Liver (tissue), 9 donors: ENCODE measurements around the gene PTAFR. TPM values are rescaled to one million over a fixed set of nuclear protein-coding genes. Genes with fewer than 3 reads are reported as not detected.

Source experiments
- DNase-seq: peaks from one replicate; pipeline ENCODE4 v3.0.0-alpha.2; 2017; ENCODE audit warnings: low spot score
- H3K27ac ChIP-seq, 2 donors: one replicate each; pipeline ENCODE4 v1.7.0; 2013; ENCODE audit warnings: inconsistent platforms in 2 of 2, low read length in 2 of 2, control low read depth in 1 of 2, low read depth in 1 of 2, mild to moderate bottlenecking in 1 of 2
- H3K27me3 ChIP-seq, 4 donors: one replicate each; pipeline versions ENCODE4 v1.6.1 to v1.7.0; 2013; ENCODE audit warnings: low read length in 3 of 4, inconsistent platforms in 1 of 4, mild to moderate bottlenecking in 1 of 4, moderate library complexity in 1 of 4; ENCODE audit not compliant: control insufficient read depth in 4 of 4, insufficient read depth in 4 of 4
- H3K36me3 ChIP-seq, 4 donors: one replicate each; pipeline versions ENCODE4 v1.6.1 to v1.7.0; 2013; ENCODE audit warnings: low read length in 3 of 4, mild to moderate bottlenecking in 3 of 4, low read depth in 1 of 4, moderate library complexity in 1 of 4; ENCODE audit not compliant: control insufficient read depth in 4 of 4, insufficient read depth in 3 of 4
- H3K4me1 ChIP-seq, 4 donors: one replicate each; pipeline versions ENCODE4 v1.6.1 to v1.7.0; 2013; ENCODE audit warnings: low read length in 3 of 4, mild to moderate bottlenecking in 3 of 4, moderate library complexity in 1 of 4; ENCODE audit not compliant: control insufficient read depth in 4 of 4, insufficient read depth in 4 of 4
- H3K4me3 ChIP-seq, 3 donors: one replicate each; pipeline versions ENCODE4 v1.6.1 to v1.7.0; 2013; ENCODE audit warnings: low read length in 3 of 3, control low read depth in 1 of 3, low read depth in 1 of 3, mild to moderate bottlenecking in 1 of 3
- H3K9ac ChIP-seq, 2 donors: one replicate each; pipeline ENCODE4 v1.7.0; 2013; ENCODE audit warnings: low read length in 2 of 2, mild to moderate bottlenecking in 2 of 2, moderate library complexity in 2 of 2, control low read depth in 1 of 2, low read depth in 1 of 2
- H3K9me3 ChIP-seq, 4 donors: one replicate each; pipeline versions ENCODE4 v1.6.1 to v1.7.0; 2013; ENCODE audit warnings: low read length in 3 of 4; ENCODE audit not compliant: control insufficient read depth in 4 of 4
- EGR1 ChIP-seq, 2 donors: IDR thresholded peaks; 2 replicates each; pipeline ENCODE4 v1.6.1; 2016 to 2018; ENCODE audit warnings: antibody characterized with exemption in 2 of 2, low read depth in 2 of 2
- FOXA1 ChIP-seq: IDR thresholded peaks from 2 replicates; pipeline ENCODE4 v1.6.1; 2016; ENCODE audit warnings: antibody characterized with exemption
- HNF4A ChIP-seq, 2 donors: conservative IDR thresholded peaks; 2 replicates each; pipeline ENCODE4 v1.6.1; 2016; ENCODE audit warnings: antibody characterized with exemption in 2 of 2, mild to moderate bottlenecking in 2 of 2
- HNF4G ChIP-seq: IDR thresholded peaks from 2 replicates; pipeline ENCODE4 v1.6.1; 2016; ENCODE audit warnings: antibody characterized with exemption
- JUND ChIP-seq, 2 donors: IDR thresholded peaks; 2 replicates each; pipeline ENCODE4 v1.6.1; 2016; ENCODE audit warnings: antibody characterized with exemption in 2 of 2
- MAX ChIP-seq: IDR thresholded peaks from 2 replicates; pipeline ENCODE4 v1.6.1; 2016; ENCODE audit warnings: antibody characterized with exemption
- NR2F2 ChIP-seq: IDR thresholded peaks from 2 replicates; pipeline ENCODE4 v1.6.1; 2016; ENCODE audit warnings: antibody characterized with exemption
- RAD21 ChIP-seq, 2 donors: IDR thresholded peaks; 2 replicates each; pipeline ENCODE4 v1.6.1; 2016; ENCODE audit warnings: antibody characterized with exemption in 2 of 2, mild to moderate bottlenecking in 2 of 2
- RXRA ChIP-seq, 2 donors: IDR thresholded peaks; 2 replicates each; pipeline ENCODE4 v1.6.1; 2017 to 2018; ENCODE audit warnings: antibody characterized with exemption in 2 of 2, mild to moderate bottlenecking in 1 of 2
- SP1 ChIP-seq: IDR thresholded peaks from 2 replicates; pipeline ENCODE4 v1.6.1; 2018; ENCODE audit warnings: antibody characterized with exemption, mild to moderate bottlenecking
- TAF1 ChIP-seq: conservative IDR thresholded peaks from 2 replicates; pipeline ENCODE4 v1.6.1; 2016; ENCODE audit warnings: antibody characterized with exemption, mild to moderate bottlenecking
- YY1 ChIP-seq: IDR thresholded peaks from 2 replicates; pipeline ENCODE4 v1.6.1; 2016; ENCODE audit warnings: antibody characterized with exemption, mild to moderate bottlenecking
- WGBS: extraction: QIAGEN DNeasy Blood & Tissue Kit; methylation state at CpG from one replicate; pipeline ENCODE4 v1.1.7; 2013; 5-methylcytosine and 5-hydroxymethylcytosine counted together
- polyA plus RNA-seq, 2 donors: library from polyadenylated mRNA; stranded (reverse) in 1 of 2; unstranded in 1 of 2; fragments of 200-250 nt in 1 of 2; fragments of >200 nt in 1 of 2; fragmentation: Nextera tagmentation in 1 of 2; extraction: Ambion mirVana in 1 of 2; gene quantifications; one replicate each; pipeline versions ENCODE4 v1.2.1 to v1.2.3, GENCODE V29; 2013 to 2015
- total RNA-seq, 2 donors: library from RNA; depleted of rRNA; stranded (reverse); fragments of >200 nt; gene quantifications; one replicate each; pipeline ENCODE4 v1.2.3, GENCODE V29; 2014
- TF ChIP-seq, protein P1 (sequence below): IDR thresholded peaks from 2 replicates; pipeline ENCODE4 v1.6.1; 2016; ENCODE audit warnings: antibody characterized with exemption
- TF ChIP-seq, protein P2 (sequence below): fragments of 150-350 bp; IDR thresholded peaks from 2 replicates; pipeline ENCODE4 v1.5.1; 2017; ENCODE audit warnings: improper control_type of control experiment, low read depth, low read length; ENCODE audit not compliant: missing input control
- TF ChIP-seq, protein P3 (sequence below): IDR thresholded peaks from 2 replicates; pipeline ENCODE4 v1.6.1; 2016; ENCODE audit warnings: antibody characterized with exemption
- TF ChIP-seq, protein P4 (sequence below): IDR thresholded peaks from 2 replicates; pipeline ENCODE4 v1.6.1; 2016; ENCODE audit warnings: antibody characterized with exemption, mild to moderate bottlenecking
- donor health status: healthy.
- donor health status: healthy.
- donor health status: healthy.
- donor health status: healthy.
- donor health status: healthy.

The PTAFR gene
- total and polyA plus RNA-seq, 4 donors: 0.82 to 4.1 (median 2.1) TPM

GRCh38 chr1:28159243-28159642 is 17.2 kb downstream of the PTAFR start:
- WGBS: 93% methylated on average over 4 of the region's 4 CpGs
- no peak for DNase-seq

GRCh38 chr1:28157894-28158293 is 18.6 kb downstream of the PTAFR start:
- DNase-seq: no peak
- H3K4me1 ChIP-seq: peaks cover 0 to 8% (median 3%) of the 10 kb centered on the region in 4 donors
- H3K9ac ChIP-seq: no peak overlapping the region
- WGBS: 97% methylated on average over 8 of the region's 8 CpGs
- no peaks in the 10 kb centered on the region for H3K36me3 ChIP-seq
- no peaks in the 10 kb centered on the region for H3K9me3 ChIP-seq
- no peaks in the 10 kb centered on the region for H3K27me3 ChIP-seq
- H3K4me3 ChIP-seq: no peak overlapping the region
- no peak overlapping the region for H3K27ac ChIP-seq
- TF ChIP-seq, protein P1, sequence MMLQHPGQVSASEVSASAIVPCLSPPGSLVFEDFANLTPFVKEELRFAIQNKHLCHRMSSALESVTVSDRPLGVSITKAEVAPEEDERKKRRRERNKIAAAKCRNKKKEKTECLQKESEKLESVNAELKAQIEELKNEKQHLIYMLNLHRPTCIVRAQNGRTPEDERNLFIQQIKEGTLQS: no peak
- TF ChIP-seq FOXA1 (no peak), YY1 (no peak), JUND (IDR thresholded peaks at IDR 0.05) (no peak), NR2F2 (no peak), RXRA (IDR thresholded peaks at IDR 0.05) (no peak), HNF4G (no peak), EGR1 (IDR thresholded peaks at IDR 0.05; ENCODE audit: low read depth in 2 of 2) (no peak)
- TF ChIP-seq, protein P2, sequence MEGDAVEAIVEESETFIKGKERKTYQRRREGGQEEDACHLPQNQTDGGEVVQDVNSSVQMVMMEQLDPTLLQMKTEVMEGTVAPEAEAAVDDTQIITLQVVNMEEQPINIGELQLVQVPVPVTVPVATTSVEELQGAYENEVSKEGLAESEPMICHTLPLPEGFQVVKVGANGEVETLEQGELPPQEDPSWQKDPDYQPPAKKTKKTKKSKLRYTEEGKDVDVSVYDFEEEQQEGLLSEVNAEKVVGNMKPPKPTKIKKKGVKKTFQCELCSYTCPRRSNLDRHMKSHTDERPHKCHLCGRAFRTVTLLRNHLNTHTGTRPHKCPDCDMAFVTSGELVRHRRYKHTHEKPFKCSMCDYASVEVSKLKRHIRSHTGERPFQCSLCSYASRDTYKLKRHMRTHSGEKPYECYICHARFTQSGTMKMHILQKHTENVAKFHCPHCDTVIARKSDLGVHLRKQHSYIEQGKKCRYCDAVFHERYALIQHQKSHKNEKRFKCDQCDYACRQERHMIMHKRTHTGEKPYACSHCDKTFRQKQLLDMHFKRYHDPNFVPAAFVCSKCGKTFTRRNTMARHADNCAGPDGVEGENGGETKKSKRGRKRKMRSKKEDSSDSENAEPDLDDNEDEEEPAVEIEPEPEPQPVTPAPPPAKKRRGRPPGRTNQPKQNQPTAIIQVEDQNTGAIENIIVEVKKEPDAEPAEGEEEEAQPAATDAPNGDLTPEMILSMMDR: no peak

More at GRCh38 chr1:28159243-28159642, 17.2 kb downstream of the PTAFR start:
- no peak for TF ChIP-seq RAD21 (IDR thresholded peaks at IDR 0.05)
- TF ChIP-seq, protein P3, sequence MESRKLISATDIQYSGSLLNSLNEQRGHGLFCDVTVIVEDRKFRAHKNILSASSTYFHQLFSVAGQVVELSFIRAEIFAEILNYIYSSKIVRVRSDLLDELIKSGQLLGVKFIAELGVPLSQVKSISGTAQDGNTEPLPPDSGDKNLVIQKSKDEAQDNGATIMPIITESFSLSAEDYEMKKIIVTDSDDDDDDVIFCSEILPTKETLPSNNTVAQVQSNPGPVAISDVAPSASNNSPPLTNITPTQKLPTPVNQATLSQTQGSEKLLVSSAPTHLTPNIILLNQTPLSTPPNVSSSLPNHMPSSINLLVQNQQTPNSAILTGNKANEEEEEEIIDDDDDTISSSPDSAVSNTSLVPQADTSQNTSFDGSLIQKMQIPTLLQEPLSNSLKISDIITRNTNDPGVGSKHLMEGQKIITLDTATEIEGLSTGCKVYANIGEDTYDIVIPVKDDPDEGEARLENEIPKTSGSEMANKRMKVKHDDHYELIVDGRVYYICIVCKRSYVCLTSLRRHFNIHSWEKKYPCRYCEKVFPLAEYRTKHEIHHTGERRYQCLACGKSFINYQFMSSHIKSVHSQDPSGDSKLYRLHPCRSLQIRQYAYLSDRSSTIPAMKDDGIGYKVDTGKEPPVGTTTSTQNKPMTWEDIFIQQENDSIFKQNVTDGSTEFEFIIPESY: no peak
- no peak for TF ChIP-seq HNF4G
- TF ChIP-seq, protein P4, sequence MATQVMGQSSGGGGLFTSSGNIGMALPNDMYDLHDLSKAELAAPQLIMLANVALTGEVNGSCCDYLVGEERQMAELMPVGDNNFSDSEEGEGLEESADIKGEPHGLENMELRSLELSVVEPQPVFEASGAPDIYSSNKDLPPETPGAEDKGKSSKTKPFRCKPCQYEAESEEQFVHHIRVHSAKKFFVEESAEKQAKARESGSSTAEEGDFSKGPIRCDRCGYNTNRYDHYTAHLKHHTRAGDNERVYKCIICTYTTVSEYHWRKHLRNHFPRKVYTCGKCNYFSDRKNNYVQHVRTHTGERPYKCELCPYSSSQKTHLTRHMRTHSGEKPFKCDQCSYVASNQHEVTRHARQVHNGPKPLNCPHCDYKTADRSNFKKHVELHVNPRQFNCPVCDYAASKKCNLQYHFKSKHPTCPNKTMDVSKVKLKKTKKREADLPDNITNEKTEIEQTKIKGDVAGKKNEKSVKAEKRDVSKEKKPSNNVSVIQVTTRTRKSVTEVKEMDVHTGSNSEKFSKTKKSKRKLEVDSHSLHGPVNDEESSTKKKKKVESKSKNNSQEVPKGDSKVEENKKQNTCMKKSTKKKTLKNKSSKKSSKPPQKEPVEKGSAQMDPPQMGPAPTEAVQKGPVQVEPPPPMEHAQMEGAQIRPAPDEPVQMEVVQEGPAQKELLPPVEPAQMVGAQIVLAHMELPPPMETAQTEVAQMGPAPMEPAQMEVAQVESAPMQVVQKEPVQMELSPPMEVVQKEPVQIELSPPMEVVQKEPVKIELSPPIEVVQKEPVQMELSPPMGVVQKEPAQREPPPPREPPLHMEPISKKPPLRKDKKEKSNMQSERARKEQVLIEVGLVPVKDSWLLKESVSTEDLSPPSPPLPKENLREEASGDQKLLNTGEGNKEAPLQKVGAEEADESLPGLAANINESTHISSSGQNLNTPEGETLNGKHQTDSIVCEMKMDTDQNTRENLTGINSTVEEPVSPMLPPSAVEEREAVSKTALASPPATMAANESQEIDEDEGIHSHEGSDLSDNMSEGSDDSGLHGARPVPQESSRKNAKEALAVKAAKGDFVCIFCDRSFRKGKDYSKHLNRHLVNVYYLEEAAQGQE: no peak
- TF ChIP-seq JUND (IDR thresholded peaks at IDR 0.05): no peak
- TF ChIP-seq, protein P1: no peak
- TF ChIP-seq TAF1: no peak
- TF ChIP-seq EGR1 (IDR thresholded peaks at IDR 0.05; ENCODE audit: low read depth in 2 of 2): no peak
- TF ChIP-seq NR2F2: no peak
- no peak for TF ChIP-seq HNF4A (conservative IDR thresholded peaks at IDR 0.05)
- no peak for TF ChIP-seq MAX
- TF ChIP-seq YY1: no peak
- TF ChIP-seq SP1: no peak
- TF ChIP-seq, protein P2: no peak
- H3K9me3 ChIP-seq: no peaks in the 10 kb centered on the region
- no peak overlapping the region for H3K27ac ChIP-seq
- no peaks in the 10 kb centered on the region for H3K27me3 ChIP-seq
- no peak overlapping the region for H3K9ac ChIP-seq
- no peaks in the 10 kb centered on the region for H3K36me3 ChIP-seq
- peaks cover 0 to 6% (median 3%) of the 10 kb centered on the region in 4 donors for H3K4me1 ChIP-seq
- H3K4me3 ChIP-seq: no peak overlapping the region
